ENCODE data around the gene BEST2. TPM values are rescaled to one million over a fixed set of nuclear protein-coding genes. Genes with fewer than 3 reads are reported as not detected.

Gene BEST2
- total RNA-seq, 1 experiment from 2014 or later, result not detected

- POLR2A ChIA-PET, result no interaction called here
- Histone ChIP-seq H3K4me1 (ENCODE audit: control insufficient read depth, insufficient read depth, low read length) (no peaks in the 10 kb centered on the region), H3K4me3 (ENCODE audit: low read depth in 2 of 2, low read length in 2 of 2) (no peak overlapping the region), H3K9me3 (ENCODE audit: control insufficient read depth, insufficient read depth, low read depth, low read length) (no peaks in the 10 kb centered on the region), H3K27ac (ENCODE audit: low read length) (no peak overlapping the region), H3K36me3 (ENCODE audit: control insufficient read depth, insufficient read depth, low read length) (no peaks in the 10 kb centered on the region), H3K27me3 (ENCODE audit: control insufficient read depth, insufficient read depth, low read length) (no peaks in the 10 kb centered on the region)
- in situ Hi-C loops (cut with HindIII; ENCODE audit: low pct_unique_long_range_greater_than_20kb, low sequenced_read_pairs) (no loop called here), intact Hi-C loops (cut with micrococcal nuclease; ENCODE audit: unreplicated experiment) (no loop called here)
- CTCF ChIA-PET, result interaction anchor here (0.7 kb wide), 1 partner anchor 1118 kb away, joined by 3 read pairs; no protein-coding TSS in a partner anchor
- ATAC-seq (no peak), DNase-seq (ENCODE audit: low read depth, low spot score) (no peak)
- no TSS peak for BruUV-seq (replicated peaks)
- TF ChIP-seq REST (IDR thresholded peaks at IDR 0.05; ENCODE audit: insufficient read depth in 1 of 2, low read depth in 2 of 2, low read length in 1 of 2) (no peak), SIN3A (IDR thresholded peaks at IDR 0.05; ENCODE audit: borderline replicate concordance, insufficient read depth, low read depth, low read length) (no peak)
These were observed 18.1 kb downstream of the BEST2 start for GRCh38 chr19:12769689-12770088.

GRCh38 chr19:12770922-12771321 is 19.3 kb downstream of the BEST2 start:
- no peaks in the 10 kb centered on the region for H3K4me1 ChIP-seq (ENCODE audit: control insufficient read depth, insufficient read depth, low read length)
- in situ Hi-C loops (cut with HindIII; ENCODE audit: low pct_unique_long_range_greater_than_20kb, low sequenced_read_pairs) (no loop called here), intact Hi-C loops (cut with micrococcal nuclease; ENCODE audit: unreplicated experiment) (no loop called here)
- H3K36me3 ChIP-seq (ENCODE audit: control insufficient read depth, insufficient read depth, low read length), result no peaks in the 10 kb centered on the region
- H3K27ac ChIP-seq (ENCODE audit: low read length), result no peak overlapping the region
- H3K27me3 ChIP-seq (ENCODE audit: control insufficient read depth, insufficient read depth, low read length), result no peaks in the 10 kb centered on the region
- H3K9me3 ChIP-seq (ENCODE audit: control insufficient read depth, insufficient read depth, low read depth, low read length), result no peaks in the 10 kb centered on the region
- ChIA-PET CTCF (interaction anchor here (1.0 kb wide), 1 partner anchor 25 kb away, joined by 3 read pairs; no protein-coding TSS in a partner anchor), POLR2A (interaction anchor here (0.7 kb wide), 1 partner anchor 76 kb away, joined by 3 read pairs; no protein-coding TSS in a partner anchor)
- H3K4me3 ChIP-seq (ENCODE audit: low read depth in 2 of 2, low read length in 2 of 2), result no peak overlapping the region
- ATAC-seq (no peak), DNase-seq (ENCODE audit: low read depth, low spot score) (no peak)
- no peak for TF ChIP-seq CTCF (IDR thresholded peaks at IDR 0.05)
- no peak for TF ChIP-seq TCF7L2 (IDR thresholded peaks at IDR 0.05; ENCODE audit: low read depth, low read length)
- TF ChIP-seq POLR2AphosphoS5 (IDR thresholded peaks at IDR 0.05; ENCODE audit: low read depth, low read length), result no peak
- no peak for TF ChIP-seq REST (IDR thresholded peaks at IDR 0.05; ENCODE audit: insufficient read depth in 1 of 2, low read depth in 2 of 2, low read length in 1 of 2)
- TF ChIP-seq SIN3A (IDR thresholded peaks at IDR 0.05; ENCODE audit: borderline replicate concordance, insufficient read depth, low read depth, low read length), result no peak
- no TSS peak for BruUV-seq (replicated peaks)

Measured in Panc1 (cell line).